ES-I3 (cell line): ENCODE data around the gene SLC17A9.

Source experiments
- H3K36me3 ChIP-seq: 2 replicates; pipeline ENCODE4 v1.6.1; 2013; ENCODE audit warnings: mild to moderate bottlenecking, low read length, control low read depth, moderate library complexity; ENCODE audit not compliant: insufficient read depth
- H3K4me1 ChIP-seq: 2 replicates; pipeline ENCODE4 v1.6.1; 2013; ENCODE audit warnings: mild to moderate bottlenecking, control low read depth, low read length; ENCODE audit not compliant: insufficient read depth
- H3K9ac ChIP-seq: 2 replicates; pipeline ENCODE4 v1.6.1; 2013; ENCODE audit warnings: low read depth, mild to moderate bottlenecking, low read length, moderate library complexity
- H3K9me3 ChIP-seq: 2 replicates; pipeline ENCODE4 v1.6.1; 2013; ENCODE audit warnings: mild to moderate bottlenecking, low read length, moderate library complexity; ENCODE audit not compliant: control insufficient read depth, insufficient read depth

SLC17A9 gene

DNA sequence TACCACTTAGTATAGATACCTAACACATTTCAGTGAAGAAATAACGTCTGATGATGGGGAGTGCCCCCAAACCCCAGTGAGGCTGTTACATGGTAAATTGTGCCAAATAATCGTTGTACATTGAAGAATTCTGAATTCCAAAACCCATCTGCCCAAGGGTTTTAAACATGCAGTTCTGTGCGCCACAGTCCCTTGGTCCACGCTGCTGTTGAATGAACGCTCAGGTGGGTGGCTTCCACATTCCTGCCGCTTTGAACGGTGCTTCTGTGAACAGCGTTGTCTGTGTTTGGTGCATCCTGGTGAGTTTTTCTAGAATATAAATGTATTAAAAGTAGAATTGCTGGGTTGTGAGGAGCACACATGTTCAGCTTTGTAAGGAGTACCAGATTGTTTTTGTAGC, 11.6 kb upstream of the SLC17A9 start:
- peaks cover 24% of the 10 kb centered on the region for H3K36me3 ChIP-seq
- no peaks in the 10 kb centered on the region for H3K9me3 ChIP-seq
- H3K9ac ChIP-seq, result no peak overlapping the region; the same call in 1 of the 2 replicates
- H3K4me1 ChIP-seq, result peaks cover 5% of the 10 kb centered on the region

DNA sequence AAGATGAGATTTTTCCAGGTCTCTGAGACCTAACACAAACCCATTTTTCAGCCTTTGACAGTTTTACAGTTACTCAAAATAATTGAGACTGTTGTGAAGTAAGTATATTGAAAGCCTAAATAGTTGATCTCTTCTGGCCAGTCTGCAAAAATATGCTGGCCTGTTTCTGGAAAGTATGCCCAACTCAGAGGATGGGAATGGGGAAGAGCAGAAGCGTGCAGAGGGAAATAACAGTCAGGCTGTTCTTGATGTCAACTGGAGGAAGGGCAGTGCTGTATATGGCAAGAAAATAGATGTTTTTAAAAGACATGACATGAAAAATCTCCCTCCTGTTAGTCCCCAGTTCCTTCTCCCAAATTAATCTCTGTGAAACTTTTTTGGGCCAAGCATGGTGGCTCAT, 10.7 kb upstream of the SLC17A9 start:
- H3K9ac ChIP-seq, result no peak overlapping the region
- no peaks in the 10 kb centered on the region for H3K9me3 ChIP-seq
- H3K4me1 ChIP-seq, result peaks cover 3% of the 10 kb centered on the region
- peaks cover 32% of the 10 kb centered on the region for H3K36me3 ChIP-seq

DNA sequence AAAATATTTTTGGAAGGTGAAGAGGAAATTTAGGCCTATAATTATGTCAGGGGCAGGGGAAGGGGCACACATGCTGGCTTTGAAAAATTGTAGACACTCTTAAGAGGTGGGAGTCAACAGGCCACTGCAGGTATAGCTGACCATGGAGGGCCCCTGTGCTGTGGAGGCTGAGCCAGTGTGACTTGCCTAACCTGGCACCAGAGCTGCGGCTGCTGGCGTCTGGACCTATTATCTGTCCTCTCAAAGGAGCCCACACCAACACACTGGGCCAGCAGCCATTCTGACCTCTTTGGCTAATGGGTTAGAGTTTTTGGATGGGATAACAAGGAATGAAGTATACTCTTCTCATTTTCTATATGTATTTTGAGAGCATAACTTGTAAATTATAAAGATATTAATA, 10.1 kb upstream of the SLC17A9 start:
- H3K36me3 ChIP-seq, result peaks cover 34% of the 10 kb centered on the region

DNA sequence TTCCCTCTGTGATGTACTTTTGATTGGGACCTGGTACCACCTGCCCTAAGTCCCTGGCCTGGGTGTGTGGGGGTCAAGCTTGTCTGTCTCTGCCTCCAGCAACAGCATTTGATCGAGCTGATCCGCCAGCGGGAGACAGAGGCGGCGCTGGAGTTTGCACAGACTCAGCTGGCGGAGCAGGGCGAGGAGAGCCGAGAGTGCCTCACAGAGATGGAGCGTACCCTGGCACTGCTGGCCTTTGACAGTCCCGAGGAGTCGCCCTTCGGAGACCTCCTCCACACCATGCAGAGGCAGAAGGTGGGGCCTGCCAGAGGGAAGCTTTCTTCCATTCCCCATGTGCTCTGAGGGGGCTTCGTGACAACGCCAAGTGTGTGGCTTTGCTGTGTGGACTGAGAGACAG, 9.1 kb upstream of the SLC17A9 start:
- Histone ChIP-seq H3K4me1 (peaks cover 3% of the 10 kb centered on the region), H3K9me3 (no peaks in the 10 kb centered on the region), H3K36me3 (peaks cover 34% of the 10 kb centered on the region), H3K9ac (no peak overlapping the region)

More for the DNA sequence above, 10.1 kb upstream of the SLC17A9 start:
- Histone ChIP-seq H3K4me1 (peaks cover 3% of the 10 kb centered on the region), H3K9me3 (no peaks in the 10 kb centered on the region), H3K9ac (no peak overlapping the region)

DNA sequence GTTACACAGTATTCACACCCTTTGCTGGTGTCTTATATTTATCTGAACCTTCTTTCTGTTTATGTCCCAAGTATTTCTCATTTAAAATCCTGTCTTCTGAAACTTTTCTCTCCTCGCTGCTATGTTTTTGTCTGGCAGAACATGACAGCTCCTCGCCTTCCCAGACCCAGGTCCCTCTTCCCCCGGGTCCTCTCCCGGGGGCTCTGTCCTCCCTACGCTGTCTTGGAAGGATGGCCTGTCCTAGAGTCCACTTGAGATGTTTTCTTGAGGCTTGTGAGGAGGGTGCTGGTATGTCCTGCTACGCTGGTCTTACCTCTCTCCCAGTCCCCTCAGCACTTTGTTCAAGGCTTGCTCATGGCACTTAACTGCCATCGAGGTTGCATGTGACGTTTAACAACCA, 8.3 kb upstream of the SLC17A9 start:
- Histone ChIP-seq H3K9ac (no peak overlapping the region), H3K4me1 (peaks cover 3% of the 10 kb centered on the region), H3K36me3 (peaks cover 34% of the 10 kb centered on the region), H3K9me3 (no peaks in the 10 kb centered on the region)

DNA sequence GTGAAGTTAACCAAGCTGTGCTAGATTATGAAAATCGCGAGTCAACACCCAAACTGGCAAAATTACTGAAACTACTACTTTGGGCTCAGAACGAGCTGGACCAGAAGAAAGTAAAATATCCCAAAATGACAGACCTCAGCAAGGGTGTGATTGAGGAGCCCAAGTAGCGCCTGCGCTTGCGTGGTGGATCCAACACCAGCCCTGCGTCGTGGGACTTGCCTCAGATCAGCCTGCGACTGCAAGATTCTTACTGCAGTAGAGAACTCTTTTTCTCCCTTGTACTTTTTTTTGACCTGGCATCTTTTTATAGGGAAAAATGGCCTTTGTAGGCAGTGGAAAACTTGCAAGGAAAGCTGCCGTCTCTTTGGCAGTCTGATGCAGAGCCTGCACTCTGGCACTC, 7.8 kb upstream of the SLC17A9 start:
- no peak overlapping the region for H3K9ac ChIP-seq

DNA sequence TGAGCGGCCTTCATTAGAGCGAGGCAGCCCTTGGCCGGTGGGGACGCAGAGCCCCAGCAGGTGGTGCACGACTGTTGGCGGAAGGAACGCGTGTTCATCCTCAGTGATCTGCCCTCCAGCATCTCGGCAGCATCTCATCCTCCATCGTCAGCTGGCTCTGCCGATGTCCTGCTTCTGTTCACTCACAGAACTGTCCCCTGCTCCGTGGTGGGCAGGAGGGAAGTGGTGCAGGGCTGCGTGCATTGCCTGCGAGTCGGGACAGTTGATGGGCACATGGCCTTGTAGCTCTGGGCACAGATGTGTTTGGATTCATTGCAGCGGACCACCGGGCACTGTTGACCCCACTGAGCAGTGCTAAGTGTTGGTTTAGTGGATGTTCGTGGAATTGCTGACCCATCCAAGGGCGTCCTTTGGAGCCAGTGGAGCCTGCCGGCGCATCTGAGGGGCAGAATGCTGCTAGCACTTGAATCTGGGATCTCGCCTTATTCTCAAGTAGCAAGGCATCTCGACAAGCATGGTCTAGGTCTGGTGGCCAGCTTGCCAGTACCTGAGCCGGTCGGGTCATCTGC, 6.7 kb upstream of the SLC17A9 start:
- Histone ChIP-seq H3K9me3 (no peaks in the 10 kb centered on the region), H3K36me3 (peaks cover 34% of the 10 kb centered on the region), H3K4me1 (no peaks in the 10 kb centered on the region), H3K9ac (no peak overlapping the region)

More for the DNA sequence above, 7.8 kb upstream of the SLC17A9 start:
- Histone ChIP-seq H3K36me3 (peaks cover 34% of the 10 kb centered on the region), H3K9me3 (no peaks in the 10 kb centered on the region), H3K4me1 (no peaks in the 10 kb centered on the region)

DNA sequence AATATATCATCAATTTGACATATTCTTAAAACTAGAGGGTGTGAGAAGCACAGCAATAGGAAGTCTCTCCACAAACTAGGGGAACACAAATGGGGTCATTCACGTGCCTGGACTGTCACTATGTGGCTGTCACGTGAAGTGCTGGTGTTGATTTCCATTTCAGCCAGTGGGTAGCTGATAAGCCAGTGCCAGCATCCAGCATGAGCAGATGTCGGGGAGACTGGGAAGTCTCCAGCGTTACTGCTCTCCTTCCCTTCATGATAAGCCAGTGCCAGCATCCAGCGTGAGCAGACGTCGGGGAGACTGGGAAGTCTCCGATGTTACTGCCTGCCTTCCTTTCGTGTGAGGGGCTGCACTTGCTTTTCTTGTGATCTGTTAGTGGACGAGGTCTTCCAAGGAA, 5.6 kb upstream of the SLC17A9 start:
- Histone ChIP-seq H3K9me3 (no peaks in the 10 kb centered on the region), H3K4me1 (peaks cover 4% of the 10 kb centered on the region; the same call in 1 of the 2 replicates), H3K36me3 (peaks cover 26% of the 10 kb centered on the region), H3K9ac (no peak overlapping the region)

DNA sequence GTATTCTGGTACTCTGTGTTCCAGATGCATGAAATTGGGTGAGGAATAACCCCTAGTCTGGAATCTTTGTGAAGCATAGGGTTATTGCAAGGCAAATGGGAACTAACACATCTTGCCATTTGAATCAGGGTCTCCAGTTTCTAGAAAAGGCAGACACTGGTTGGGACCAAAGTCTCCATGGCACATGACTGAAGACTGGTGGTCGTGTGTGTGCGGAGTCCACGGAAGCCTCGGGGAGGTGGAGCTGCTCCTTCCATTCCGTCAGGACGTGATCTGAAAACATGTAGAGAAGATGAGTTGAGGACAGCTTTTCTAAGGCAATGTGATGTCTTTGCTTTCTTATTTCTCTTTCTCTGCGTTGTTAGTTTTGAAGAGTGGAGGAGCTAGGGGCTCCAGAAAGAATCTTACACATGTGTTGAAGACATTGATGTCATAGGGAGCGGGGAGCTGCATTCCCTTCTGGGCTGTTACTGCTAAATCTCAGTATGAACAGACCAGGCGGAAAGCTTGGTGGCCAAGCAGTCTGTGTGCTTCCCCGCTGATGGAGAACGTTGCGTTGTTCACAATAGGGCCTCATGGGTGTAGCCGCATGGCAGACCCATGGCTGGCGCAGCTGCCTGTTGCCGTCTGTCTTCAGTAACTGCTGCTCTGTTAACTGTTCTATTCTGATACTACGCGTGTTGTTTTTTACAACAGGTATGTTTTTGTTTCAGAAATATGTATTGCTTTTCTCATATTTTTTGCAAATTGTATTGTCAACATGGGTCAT, 4.8 kb upstream of the SLC17A9 start:
- no peak overlapping the region for H3K9ac ChIP-seq
- H3K36me3 ChIP-seq, result peaks cover 25% of the 10 kb centered on the region
- H3K9me3 ChIP-seq, result no peaks in the 10 kb centered on the region
- H3K4me1 ChIP-seq, result peaks cover 4% of the 10 kb centered on the region; the same call in 1 of the 2 replicates

DNA sequence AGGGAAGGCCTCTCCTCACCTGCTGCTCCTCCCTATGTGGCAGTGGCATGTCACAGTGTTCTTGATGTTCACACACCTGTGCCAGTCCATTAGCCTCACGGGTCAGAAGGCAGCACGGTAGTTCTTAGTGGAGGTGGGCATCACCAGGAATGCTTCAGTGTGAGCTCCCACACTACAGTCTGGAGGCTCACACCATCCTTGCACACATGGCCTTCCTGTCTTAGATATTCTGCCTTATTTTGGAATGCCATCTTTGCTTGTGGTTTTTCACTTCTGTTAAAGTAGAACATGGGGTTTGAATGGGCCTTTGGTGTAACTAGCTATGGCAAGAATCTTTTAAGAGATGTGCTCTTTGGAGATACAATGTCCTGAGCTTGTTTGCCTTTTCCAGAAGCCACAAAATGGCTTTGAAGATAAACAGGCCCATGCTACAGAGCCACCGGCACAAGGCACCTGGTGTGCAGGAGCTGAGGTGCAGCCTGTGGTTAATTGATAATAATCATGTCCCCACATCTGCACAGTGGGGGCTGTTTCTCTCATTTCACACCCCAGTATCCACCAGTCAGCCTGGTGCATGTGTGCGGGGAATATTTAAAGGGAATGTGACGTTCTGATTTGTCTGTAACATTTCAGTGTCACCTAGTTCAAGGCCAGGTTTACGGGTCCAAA, 3.2 kb upstream of the SLC17A9 start:
- no peak overlapping the region for H3K9ac ChIP-seq
- H3K9me3 ChIP-seq, result no peaks in the 10 kb centered on the region
- H3K4me1 ChIP-seq, result peaks cover 4% of the 10 kb centered on the region
- H3K36me3 ChIP-seq, result peaks cover 22% of the 10 kb centered on the region

DNA sequence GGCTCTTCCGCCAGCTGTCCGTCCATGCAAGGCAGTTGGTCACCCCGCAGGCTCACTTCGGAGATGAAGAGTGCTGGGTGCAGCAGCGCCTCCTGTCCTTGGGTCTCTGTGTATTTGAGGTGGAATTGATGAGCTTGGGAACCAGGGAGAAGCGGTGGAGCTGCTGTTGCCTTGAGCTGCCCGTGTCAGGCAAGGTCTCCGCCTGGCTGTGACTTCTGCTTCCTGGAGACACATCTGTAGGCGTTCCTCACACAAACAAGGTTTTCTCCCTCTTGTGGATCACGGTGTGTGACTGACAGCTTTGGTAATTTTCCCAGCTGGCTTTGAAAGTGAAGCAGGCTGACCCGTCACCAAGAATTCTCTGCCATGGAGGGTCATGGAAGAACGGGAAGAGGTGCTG, 2.5 kb upstream of the SLC17A9 start:
- Histone ChIP-seq H3K9me3 (no peaks in the 10 kb centered on the region), H3K9ac (no peak overlapping the region), H3K4me1 (peaks cover 9% of the 10 kb centered on the region), H3K36me3 (peaks cover 17% of the 10 kb centered on the region)

DNA sequence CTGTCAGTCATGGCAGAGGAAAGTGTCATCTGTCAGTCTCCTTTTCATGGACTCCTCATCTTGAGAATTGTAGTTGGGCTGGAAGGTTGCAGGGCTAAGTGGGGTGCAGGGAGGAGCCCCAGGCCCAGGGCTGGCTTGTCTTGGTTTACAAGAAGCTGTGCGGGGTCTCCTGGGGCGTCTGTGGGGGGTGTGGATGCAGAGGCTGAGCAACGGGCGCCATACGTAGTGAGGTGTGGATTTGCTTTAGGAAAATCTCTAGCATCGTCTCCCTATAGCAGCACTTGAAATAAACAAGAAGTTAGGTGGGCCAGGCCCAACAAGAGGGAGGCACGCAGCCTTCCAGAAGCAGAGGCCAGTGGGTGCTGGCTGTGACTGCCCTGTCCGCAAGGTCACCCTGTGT, 1.8 kb upstream of the SLC17A9 start:
- no peaks in the 10 kb centered on the region for H3K9me3 ChIP-seq
- H3K36me3 ChIP-seq, result peaks cover 11% of the 10 kb centered on the region
- H3K4me1 ChIP-seq, result peaks cover 9% of the 10 kb centered on the region
- no peak overlapping the region for H3K9ac ChIP-seq

DNA sequence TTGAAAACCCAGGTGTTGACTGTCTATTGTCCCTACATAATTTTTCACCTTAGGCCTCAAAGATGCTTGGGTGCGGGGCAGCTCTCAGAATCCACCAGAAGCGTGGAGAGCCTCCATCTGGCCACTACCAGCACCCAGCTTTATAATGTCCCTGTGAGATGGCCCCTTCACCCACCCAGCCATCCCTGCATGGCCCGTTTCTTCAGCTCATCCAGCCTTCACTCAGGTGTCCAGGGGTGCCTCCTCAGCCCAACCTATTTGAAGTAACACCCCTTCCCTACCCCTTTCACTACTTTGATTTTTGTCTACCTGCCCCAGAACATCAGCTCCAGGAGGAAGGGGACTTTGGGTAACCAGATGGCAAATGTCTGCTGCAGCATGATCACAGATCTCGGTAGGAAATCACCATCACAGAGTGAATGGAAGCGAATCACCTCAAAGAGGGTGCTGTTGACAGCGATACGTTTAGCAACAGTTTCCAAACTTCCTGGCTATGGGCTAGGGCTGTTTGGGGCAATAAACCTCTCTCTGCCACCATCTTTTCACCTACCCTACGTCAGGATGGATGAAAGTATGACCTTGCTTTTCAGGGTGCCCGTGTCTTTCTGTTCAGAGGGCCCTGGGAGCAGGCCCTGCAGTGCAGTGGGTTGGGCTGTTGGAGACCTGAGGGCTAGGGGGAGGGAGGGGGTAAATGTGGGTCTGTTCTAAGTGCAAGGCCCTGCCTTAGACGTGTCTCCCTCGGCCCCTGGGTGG, 1.2 kb upstream of the SLC17A9 start:
- Histone ChIP-seq H3K4me1 (peaks cover 9% of the 10 kb centered on the region), H3K9me3 (no peaks in the 10 kb centered on the region), H3K36me3 (peaks cover 6% of the 10 kb centered on the region), H3K9ac (no peak overlapping the region)

DNA sequence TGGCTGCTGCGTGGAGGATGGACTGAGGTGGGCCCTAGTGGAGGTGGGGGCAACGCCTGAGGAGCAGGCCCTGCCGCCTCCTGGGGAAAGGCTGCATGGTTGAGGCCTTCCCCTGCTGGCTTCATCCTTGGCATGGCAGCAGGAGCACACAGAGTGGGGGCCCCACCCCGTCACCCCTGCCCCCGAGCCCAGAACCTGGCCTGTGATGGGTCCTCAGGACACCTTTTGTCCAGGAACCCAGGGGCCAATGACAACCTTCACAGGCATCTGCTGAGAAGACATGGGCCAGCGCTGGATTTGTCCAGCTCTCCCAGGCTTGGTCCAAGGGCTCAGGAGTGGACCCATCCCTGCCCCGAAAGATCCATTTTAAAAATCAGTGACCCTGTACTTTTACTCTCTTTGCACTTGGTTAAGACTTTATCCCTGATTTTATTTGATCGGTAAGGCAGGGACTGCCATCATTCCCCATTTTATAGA, 575 bp upstream of the SLC17A9 start:
- Histone ChIP-seq H3K4me1 (peaks cover 9% of the 10 kb centered on the region), H3K36me3 (peaks cover under 1% of the 10 kb centered on the region), H3K9me3 (no peaks in the 10 kb centered on the region), H3K9ac (peak overlapping the region; percentile 59; the same call in 1 of the 2 replicates)
